Left ventricle myocardium inferior (tissue), 1 donor: ENCODE results near the gene TMEM147. TPM values are rescaled to one million over a fixed set of nuclear protein-coding genes. Genes with fewer than 3 reads are reported as not detected.
A peak's percentile ranks its signal among the peaks of the same experiment; 100 is the strongest.

Experiments used
- DNase-seq: peaks from one replicate; pipeline ENCODE4 v3.0.0-alpha.2; 2020
- H3K27ac ChIP-seq: fragments of 200-600 bp; replicated peaks from 2 replicates; pipeline ENCODE4 v1.8.0; 2021
- H3K27me3 ChIP-seq: fragments of 200-600 bp; 2 replicates; pipeline ENCODE4 v1.8.0; 2021; ENCODE audit warnings: low read depth
- H3K36me3 ChIP-seq: fragments of 200-600 bp; 2 replicates; pipeline ENCODE4 v1.8.0; 2021
- H3K4me1 ChIP-seq: fragments of 200-600 bp; 2 replicates; pipeline ENCODE4 v1.8.0; 2021
- H3K4me3 ChIP-seq: fragments of 200-600 bp; 2 replicates; pipeline ENCODE4 v1.8.0; 2021; ENCODE audit warnings: mild to moderate bottlenecking, moderate library complexity
- H3K9me3 ChIP-seq: fragments of 200-600 bp; replicated peaks from 2 replicates; pipeline ENCODE4 v1.8.0; 2021
- CTCF ChIP-seq: fragments of 200-600 bp; IDR thresholded peaks from 2 replicates; pipeline ENCODE4 v1.8.0; 2021; ENCODE audit warnings: antibody characterized with exemption, mild to moderate bottlenecking, borderline replicate concordance
- intact Hi-C: fragments of 100-400 bp; cut with micrococcal nuclease; formaldehyde crosslinking; loops from one replicate; pipeline ENCODE4 v1.11.0; 2022
- total RNA-seq: library from RNA; stranded (reverse); fragmentation: NEBNext Ultra II Directional; extraction: Animal tissue kit (Norgen Biotek cat#: 25700); gene quantifications from one replicate; pipeline ENCODE4 v1.2.1, GENCODE V29; 2021
- donor health status: DM: no; HTN: yes; CAD: no; lungs with severe emphysema.

The TMEM147 gene
- total RNA-seq, 1 donor from 2014 or later: 84.3 TPM

- intact Hi-C loops: no loop called here
Measured at GRCh38 chr19:35558400-35559280, 13.2 kb downstream of the TMEM147 start.

GRCh38 chr19:35559281-35559659 is 13.8 kb downstream of the TMEM147 start:
- Histone ChIP-seq H3K27ac (no peak overlapping the region), H3K4me3 (no peak overlapping the region), H3K27me3 (peaks cover 94% of the 10 kb centered on the region), H3K4me1 (peaks cover 13% of the 10 kb centered on the region), H3K36me3 (no peaks in the 10 kb centered on the region), H3K9me3 (no peaks in the 10 kb centered on the region)
- no peak for DNase-seq
- TF ChIP-seq CTCF: no peak
- intact Hi-C loops: no loop called here

More at GRCh38 chr19:35558400-35559280, 13.2 kb downstream of the TMEM147 start:
- Histone ChIP-seq H3K9me3 (no peaks in the 10 kb centered on the region), H3K27ac (no peak overlapping the region), H3K4me3 (peak overlapping the region; percentile 56), H3K4me1 (peaks cover 13% of the 10 kb centered on the region), H3K27me3 (peaks cover 87% of the 10 kb centered on the region), H3K36me3 (no peaks in the 10 kb centered on the region)
- no peak for DNase-seq
- no peak for TF ChIP-seq CTCF

GRCh38 chr19:35559781-35560180 is 14.4 kb downstream of the TMEM147 start:
- DNase-seq: no peak
- Histone ChIP-seq H3K36me3 (no peaks in the 10 kb centered on the region), H3K4me3 (no peak overlapping the region), H3K27me3 (peaks cover 98% of the 10 kb centered on the region), H3K27ac (no peak overlapping the region), H3K9me3 (no peaks in the 10 kb centered on the region), H3K4me1 (peaks cover 13% of the 10 kb centered on the region)
- no peak for TF ChIP-seq CTCF
- intact Hi-C loops: no loop called here

GRCh38 chr19:35560271-35560670 is 14.8 kb downstream of the TMEM147 start:
- no peaks in the 10 kb centered on the region for H3K36me3 ChIP-seq
- no peak overlapping the region for H3K4me3 ChIP-seq
- DNase-seq: no peak
- intact Hi-C loops: no loop called here
- no peak for TF ChIP-seq CTCF
- peaks cover 98% of the 10 kb centered on the region for H3K27me3 ChIP-seq
- no peaks in the 10 kb centered on the region for H3K9me3 ChIP-seq
- H3K27ac ChIP-seq: no peak overlapping the region
- peaks cover 13% of the 10 kb centered on the region for H3K4me1 ChIP-seq

- no peak for TF ChIP-seq CTCF
- intact Hi-C loops: no loop called here
- Histone ChIP-seq H3K4me3 (no peak overlapping the region), H3K27ac (no peak overlapping the region), H3K36me3 (no peaks in the 10 kb centered on the region), H3K27me3 (peaks cover 95% of the 10 kb centered on the region), H3K4me1 (peaks cover 13% of the 10 kb centered on the region), H3K9me3 (no peaks in the 10 kb centered on the region)
- DNase-seq: no peak
Measured at GRCh38 chr19:35560677-35561076, 15.3 kb downstream of the TMEM147 start.
